Measurements from ENCODE around the gene ARPC3. TPM values are rescaled to one million over a fixed set of nuclear protein-coding genes. Genes with fewer than 3 reads are reported as not detected.

The ARPC3 gene
- total and polyA plus RNA-seq, 9 of the 15 experiments (the other 6 are each of a cell fraction or from before 2014, with no cell fraction given): 74.2 to 575 (median 345) TPM

GRCh38 chr12:110449799-110450497 lies at the start of gene ARPC3 (continued):
- TF ChIP-seq ZNF408 (CRISPR knock-in tag; IDR thresholded peaks at IDR 0.05; ENCODE audit: low read depth) (no peak), MAFF (IDR thresholded peaks at IDR 0.05; ENCODE audit: low read length) (no peak), ZNF778 (CRISPR knock-in tag; IDR thresholded peaks at IDR 0.05) (no peak), ZNF239 (CRISPR knock-in tag; IDR thresholded peaks at IDR 0.05) (no peak), SP2 (IDR thresholded peaks at IDR 0.05; ENCODE audit: extremely low read depth, low read depth, low read length, poor library complexity, severe bottlenecking) (peak; percentile 5), PPARD (CRISPR knock-in tag; IDR thresholded peaks at IDR 0.05) (no peak), KAT8 (IDR thresholded peaks at IDR 0.05; ENCODE audit: low read depth) (no peak; the same call in 1 of the 2 replicates), U2AF1 (optimal IDR thresholded peaks at IDR 0.05; ENCODE audit: low read depth, low read length) (no peak), CHD2 (IDR thresholded peaks at IDR 0.05; ENCODE audit: low read depth, low read length) (no peak), SRSF1 (IDR thresholded peaks at IDR 0.05; ENCODE audit: low read depth, low read length) (no peak), ZNF830 (CRISPR knock-in tag; IDR thresholded peaks at IDR 0.05) (no peak), EWSR1 (IDR thresholded peaks at IDR 0.05; ENCODE audit: borderline replicate concordance, low read depth, partially characterized antibody) (no peak), POLR3G (IDR thresholded peaks at IDR 0.05; ENCODE audit: extremely low read depth, insufficient read length, insufficient replicate concordance) (no peak), XRCC5 (IDR thresholded peaks at IDR 0.05; ENCODE audit: low read depth, low read length) (no peak; the same call in 1 of the 2 replicates), SMAD1 (IDR thresholded peaks at IDR 0.05; ENCODE audit: low read depth, low read length, partially characterized antibody) (peak; percentile 76), USF2 (CRISPR knock-in tag; IDR thresholded peaks at IDR 0.05) (no peak), EP400 (IDR thresholded peaks at IDR 0.05) (peak; percentile 97), HNRNPK (IDR thresholded peaks at IDR 0.05; ENCODE audit: low read depth, low read length, poor library complexity, severe bottlenecking) (no peak), POLR3A (IDR thresholded peaks at IDR 0.05; ENCODE audit: borderline replicate concordance, extremely low read depth, insufficient read depth, insufficient read length) (no peak), ZNF551 (CRISPR knock-in tag; IDR thresholded peaks at IDR 0.05) (no peak), JUND (IDR thresholded peaks at IDR 0.05; ENCODE audit: borderline replicate concordance, low read depth, low read length) (peak; percentile 32; the same call in 1 of the 2 replicates), JUND (tag; IDR thresholded peaks at IDR 0.05; ENCODE audit: borderline replicate concordance, low read depth, low read length) (no peak; the same call in 2 of the 3 replicates), SMARCB1 (IDR thresholded peaks at IDR 0.05; ENCODE audit: insufficient read length, low read depth) (no peak), ZNF174 (CRISPR knock-in tag; IDR thresholded peaks at IDR 0.05) (no peak)
- TF ChIP-seq, protein P1, sequence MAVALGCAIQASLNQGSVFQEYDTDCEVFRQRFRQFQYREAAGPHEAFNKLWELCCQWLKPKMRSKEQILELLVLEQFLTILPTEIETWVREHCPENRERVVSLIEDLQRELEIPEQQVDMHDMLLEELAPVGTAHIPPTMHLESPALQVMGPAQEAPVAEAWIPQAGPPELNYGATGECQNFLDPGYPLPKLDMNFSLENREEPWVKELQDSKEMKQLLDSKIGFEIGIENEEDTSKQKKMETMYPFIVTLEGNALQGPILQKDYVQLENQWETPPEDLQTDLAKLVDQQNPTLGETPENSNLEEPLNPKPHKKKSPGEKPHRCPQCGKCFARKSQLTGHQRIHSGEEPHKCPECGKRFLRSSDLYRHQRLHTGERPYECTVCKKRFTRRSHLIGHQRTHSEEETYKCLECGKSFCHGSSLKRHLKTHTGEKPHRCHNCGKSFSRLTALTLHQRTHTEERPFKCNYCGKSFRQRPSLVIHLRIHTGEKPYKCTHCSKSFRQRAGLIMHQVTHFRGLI (CRISPR knock-in tag; IDR thresholded peaks at IDR 0.05): no peak
- TF ChIP-seq, protein P2, sequence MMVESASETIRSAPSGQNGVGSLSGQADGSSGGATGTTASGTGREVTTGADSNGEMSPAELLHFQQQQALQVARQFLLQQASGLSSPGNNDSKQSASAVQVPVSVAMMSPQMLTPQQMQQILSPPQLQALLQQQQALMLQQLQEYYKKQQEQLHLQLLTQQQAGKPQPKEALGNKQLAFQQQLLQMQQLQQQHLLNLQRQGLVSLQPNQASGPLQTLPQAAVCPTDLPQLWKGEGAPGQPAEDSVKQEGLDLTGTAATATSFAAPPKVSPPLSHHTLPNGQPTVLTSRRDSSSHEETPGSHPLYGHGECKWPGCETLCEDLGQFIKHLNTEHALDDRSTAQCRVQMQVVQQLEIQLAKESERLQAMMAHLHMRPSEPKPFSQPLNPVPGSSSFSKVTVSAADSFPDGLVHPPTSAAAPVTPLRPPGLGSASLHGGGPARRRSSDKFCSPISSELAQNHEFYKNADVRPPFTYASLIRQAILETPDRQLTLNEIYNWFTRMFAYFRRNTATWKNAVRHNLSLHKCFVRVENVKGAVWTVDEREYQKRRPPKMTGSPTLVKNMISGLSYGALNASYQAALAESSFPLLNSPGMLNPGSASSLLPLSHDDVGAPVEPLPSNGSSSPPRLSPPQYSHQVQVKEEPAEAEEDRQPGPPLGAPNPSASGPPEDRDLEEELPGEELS (CRISPR knock-in tag; IDR thresholded peaks at IDR 0.05; ENCODE audit: borderline replicate concordance): peak; percentile 87; the same call in 1 of the 2 replicates
